GM23248 (cell line): Measurements from ENCODE around the gene ZNF821. TPM values are rescaled to one million over a fixed set of nuclear protein-coding genes. Genes with fewer than 3 reads are reported as not detected.
"Not testable (repeated sequence)": the region's sequence is repeated elsewhere in the genome, so short reads cannot be mapped to it uniquely, and the experiment has no call there.

Experiments used
- DNase-seq: peaks from one replicate; pipeline ENCODE4 v3.0.0-alpha.2; 2015
- H2AFZ ChIP-seq: fragments of 200-600 bp; sonication (generic); 2 replicates; pipeline ENCODE4 v1.6.1; 2016; ENCODE audit warnings: antibody characterized with exemption
- H3F3A ChIP-seq: fragments of 200-600 bp; sonication (generic); 2 replicates; pipeline ENCODE4 v1.6.1; 2016; ENCODE audit warnings: mild to moderate bottlenecking, antibody characterized with exemption, mixed run types; ENCODE audit not compliant: insufficient read depth
- H3K27ac ChIP-seq: fragments of 200-600 bp; sonication (generic); 2 replicates; pipeline ENCODE4 v1.5.1; 2016; ENCODE audit warnings: mild to moderate bottlenecking
- H3K27me3 ChIP-seq: fragments of 200-600 bp; sonication (generic); replicated peaks from 2 replicates; pipeline ENCODE4 v1.6.1; 2016; ENCODE audit warnings: mild to moderate bottlenecking; ENCODE audit not compliant: insufficient read depth
- H3K36me3 ChIP-seq: fragments of 200-600 bp; sonication (generic); 2 replicates; pipeline ENCODE4 v1.6.1; 2016; ENCODE audit warnings: low read depth, mild to moderate bottlenecking
- H3K4me1 ChIP-seq: fragments of 200-600 bp; sonication (generic); 2 replicates; pipeline ENCODE4 v1.6.1; 2016; ENCODE audit warnings: mild to moderate bottlenecking; ENCODE audit not compliant: insufficient read depth
- H3K4me2 ChIP-seq: fragments of 200-600 bp; sonication (generic); one replicate; pipeline ENCODE4 v1.6.1; 2016; ENCODE audit warnings: mild to moderate bottlenecking; ENCODE audit not compliant: unreplicated experiment
- H3K4me3 ChIP-seq: fragments of 200-600 bp; sonication (generic); 2 replicates; pipeline ENCODE4 v1.5.1; 2016; ENCODE audit warnings: mild to moderate bottlenecking
- H3K79me2 ChIP-seq: fragments of 200-600 bp; sonication (generic); 2 replicates; pipeline ENCODE4 v1.6.1; 2016; ENCODE audit warnings: mild to moderate bottlenecking; ENCODE audit not compliant: insufficient read depth
- H3K9ac ChIP-seq: fragments of 200-600 bp; sonication (generic); 2 replicates; pipeline ENCODE4 v1.6.1; 2016; ENCODE audit warnings: mild to moderate bottlenecking
- H3K9me2 ChIP-seq: fragments of 200-600 bp; sonication (generic); 2 replicates; pipeline ENCODE4 v1.6.1; 2016; ENCODE audit warnings: mixed run types, mild to moderate bottlenecking, moderate library complexity; ENCODE audit not compliant: insufficient read depth
- H3K9me3 ChIP-seq: fragments of 200-600 bp; sonication (generic); one replicate; pipeline ENCODE4 v1.6.1; 2017; ENCODE audit warnings: low read depth
- H4K20me1 ChIP-seq: fragments of 200-600 bp; sonication (generic); 2 replicates; pipeline ENCODE4 v1.6.0; 2016; ENCODE audit not compliant: insufficient read depth
- EZH2 ChIP-seq: fragments of 200-600 bp; sonication (generic); IDR thresholded peaks from 2 replicates; pipeline ENCODE4 v1.6.1; 2018; ENCODE audit warnings: antibody characterized with exemption, mild to moderate bottlenecking; ENCODE audit not compliant: insufficient read depth, poor library complexity, severe bottlenecking
- EZH2phosphoT487 ChIP-seq: fragments of 200-600 bp; sonication (generic); IDR thresholded peaks from 2 replicates; pipeline ENCODE4 v1.6.1; 2018; ENCODE audit warnings: antibody characterized with exemption, moderate library complexity, mild to moderate bottlenecking, low read depth; ENCODE audit not compliant: insufficient read depth
- WGBS, 2 experiments: methylation state at CpG; one replicate each; pipeline ENCODE4 v1.1.6; 2015 to 2017; ENCODE audit warnings: low lambda C conversion rate in 2 of 2, low coverage in 1 of 2; ENCODE audit errors: missing lambda C conversion rate in 2 of 2; 5-methylcytosine and 5-hydroxymethylcytosine counted together
- in situ Hi-C: fragments of 300-500 bp; cut with MboI; formaldehyde crosslinking; loops from 2 replicates; pipeline ENCODE4 v1.15.0; 2020
- polyA plus RNA-seq: library from polyadenylated mRNA; unstranded; fragments of >200 nt; fragmentation: Nextera tagmentation; extraction: Ambion mirVana; gene quantifications from 2 replicates; pipeline ENCODE4 v1.2.1, GENCODE V29; 2016
- total RNA-seq: library from RNA; depleted of rRNA; stranded (reverse); fragments of >200 nt; shearing (Covaris generic); gene quantifications from 2 replicates; pipeline ENCODE4 v1.2.3, GENCODE V29; 2014; rRNA removed

ZNF821 gene
- total and polyA plus RNA-seq, 2 experiments from 2014 or later: 6.3 to 21.4 TPM

GRCh38 chr16:71811261-71811803 is 72.7 kb downstream of the ZNF821 start:
- no peaks in the 10 kb centered on the region for H3K9me2 ChIP-seq
- no peak overlapping the region for H3K27ac ChIP-seq
- TF ChIP-seq EZH2phosphoT487: no peak
- TF ChIP-seq EZH2: no peak
- WGBS, 2 experiments: 57 to 75% methylated on average over 4 to 5 of the region's 5 CpGs
- H3F3A ChIP-seq: peaks cover 24% of the 10 kb centered on the region
- no peak overlapping the region for H2AFZ ChIP-seq
- no peak overlapping the region for H3K4me2 ChIP-seq
- H3K27me3 ChIP-seq: no peaks in the 10 kb centered on the region
- peaks cover 40% of the 10 kb centered on the region for H3K79me2 ChIP-seq
- in situ Hi-C loops: no loop called here
- no peaks in the 10 kb centered on the region for H3K36me3 ChIP-seq
- no peak overlapping the region for H3K4me3 ChIP-seq
- H3K9me3 ChIP-seq: no peaks in the 10 kb centered on the region
- peaks cover 21% of the 10 kb centered on the region for H3K4me1 ChIP-seq
- H3K9ac ChIP-seq: no peak overlapping the region
- peaks cover 4% of the 10 kb centered on the region; the same call in 1 of the 2 replicates for H4K20me1 ChIP-seq
- DNase-seq: peak; percentile 24

GRCh38 chr16:71810155-71810530 is 73.8 kb downstream of the ZNF821 start:
- H3K4me2 ChIP-seq: peak overlapping the region; percentile 97
- H3K36me3 ChIP-seq, H3K4me3 ChIP-seq, H3K27me3 ChIP-seq, H3K9me3 ChIP-seq, H2AFZ ChIP-seq, H4K20me1 ChIP-seq, H3K9ac ChIP-seq, H3K9me2 ChIP-seq, DNase-seq, in situ Hi-C loops: not testable (repeated sequence)
- 91 to 94% methylated on average over 11 of the region's 11 CpGs for WGBS, 2 experiments
- peak overlapping the region; percentile 94; the same call in 1 of the 2 replicates for H3K27ac ChIP-seq
- peaks cover 52% of the 10 kb centered on the region for H3K79me2 ChIP-seq
- H3F3A ChIP-seq: peaks cover 12% of the 10 kb centered on the region
- peaks cover 19% of the 10 kb centered on the region for H3K4me1 ChIP-seq

Other genes with a start within 250 kb of the ZNF821 start
- 6.3 and 7.1 TPM in 2 replicates for gene PHLPP2, start 159.5 kb downstream of the ZNF821 start, total RNA-seq
- gene PHLPP2, start 159.5 kb downstream of the ZNF821 start, polyA plus RNA-seq: 2.6 and 2.7 TPM in 2 replicates
- gene AP1G1, start 75.3 kb downstream of the ZNF821 start, total RNA-seq: 51.8 and 80.6 TPM in 2 replicates
- 25.8 and 26.2 TPM in 2 replicates for gene AP1G1, start 75.3 kb downstream of the ZNF821 start, polyA plus RNA-seq
- 10.2 and 12.6 TPM in 2 replicates for gene ATXN1L, start 38.2 kb downstream of the ZNF821 start, total RNA-seq
- 6.2 and 6.8 TPM in 2 replicates for gene ATXN1L, start 38.2 kb downstream of the ZNF821 start, polyA plus RNA-seq
- 149 and 175 TPM in 2 replicates for gene IST1, start 11.3 kb upstream of the ZNF821 start, total RNA-seq
- 102 and 113 TPM in 2 replicates for gene IST1, start 11.3 kb upstream of the ZNF821 start, polyA plus RNA-seq
- gene PKD1L3, start 116.2 kb upstream of the ZNF821 start, total RNA-seq: not detected in 2 replicates
- gene PKD1L3, start 116.2 kb upstream of the ZNF821 start, polyA plus RNA-seq: not detected in 2 replicates
- gene DHODH, start 124.6 kb upstream of the ZNF821 start, total RNA-seq: 2.2 and 8.5 TPM in 2 replicates
- 3.8 and 5.4 TPM in 2 replicates for gene DHODH, start 124.6 kb upstream of the ZNF821 start, polyA plus RNA-seq
- not detected in 2 replicates for gene HP, start 170.3 kb upstream of the ZNF821 start, total RNA-seq
- not detected in 2 replicates for gene HP, start 170.3 kb upstream of the ZNF821 start, polyA plus RNA-seq
- not detected in 2 replicates for gene HPR, start 179.0 kb upstream of the ZNF821 start, total RNA-seq
- not detected in 2 replicates for gene HPR, start 179.0 kb upstream of the ZNF821 start, polyA plus RNA-seq
- 6.6 and 10.1 TPM in 2 replicates for gene TXNL4B, start 209.4 kb upstream of the ZNF821 start, total RNA-seq
- 9.1 and 10.0 TPM in 2 replicates for gene TXNL4B, start 209.4 kb upstream of the ZNF821 start, polyA plus RNA-seq
- 30.1 and 31.5 TPM in 2 replicates for gene DHX38, start 209.7 kb upstream of the ZNF821 start, total RNA-seq
- 23.1 and 23.7 TPM in 2 replicates for gene DHX38, start 209.7 kb upstream of the ZNF821 start, polyA plus RNA-seq